Islet precursor cell (in vitro differentiated cells): ENCODE results near the gene RMRP.
"Not testable (repeated sequence)": the region's sequence is repeated elsewhere in the genome, so short reads cannot be mapped to it uniquely, and the experiment has no call there.

ENCODE experiments used
- DNase-seq: peaks from one replicate; pipeline ENCODE4 v3.0.0-alpha.2; 2018

RMRP gene

DNA sequence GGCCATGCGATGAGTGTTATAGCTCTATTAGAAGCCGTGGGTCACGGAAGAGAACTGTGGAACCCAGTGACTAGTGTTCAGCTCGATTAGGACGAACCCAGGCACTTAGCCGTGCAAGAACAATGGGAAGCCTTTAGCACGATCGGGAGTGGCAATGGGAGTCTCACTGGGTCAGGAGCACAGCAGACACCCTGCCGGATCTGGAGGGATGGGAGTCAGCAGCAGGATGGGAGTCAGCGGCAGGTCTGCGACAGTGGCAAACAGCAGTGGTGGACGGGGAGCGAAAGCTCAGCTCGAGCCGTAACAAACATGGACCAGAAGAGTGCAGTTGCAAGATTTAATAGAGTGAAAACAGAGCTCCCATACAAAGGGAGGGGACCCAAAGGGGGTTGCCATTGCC lies 17.4 kb downstream of the RMRP start:
- not testable (repeated sequence) for DNase-seq

DNA sequence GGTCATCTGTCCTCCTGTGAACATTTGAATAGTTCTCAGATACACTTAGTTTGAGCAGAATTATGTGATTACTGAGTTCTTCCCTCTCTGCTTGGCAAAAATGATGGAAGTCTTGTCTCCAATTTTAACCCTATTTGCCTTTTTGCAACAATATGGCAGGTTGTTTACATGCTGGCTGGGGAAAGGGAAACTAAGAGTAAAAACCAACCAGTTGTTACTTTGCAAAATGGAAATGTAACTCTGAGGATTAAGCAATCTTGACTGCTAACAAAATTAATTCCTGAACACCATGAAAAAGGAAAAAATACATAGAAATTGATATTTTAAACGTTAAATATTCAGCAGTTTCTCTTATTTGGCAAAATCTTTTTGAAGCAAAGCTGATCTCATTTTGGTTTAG lies 18.2 kb downstream of the RMRP start:
- no peak for DNase-seq

DNA sequence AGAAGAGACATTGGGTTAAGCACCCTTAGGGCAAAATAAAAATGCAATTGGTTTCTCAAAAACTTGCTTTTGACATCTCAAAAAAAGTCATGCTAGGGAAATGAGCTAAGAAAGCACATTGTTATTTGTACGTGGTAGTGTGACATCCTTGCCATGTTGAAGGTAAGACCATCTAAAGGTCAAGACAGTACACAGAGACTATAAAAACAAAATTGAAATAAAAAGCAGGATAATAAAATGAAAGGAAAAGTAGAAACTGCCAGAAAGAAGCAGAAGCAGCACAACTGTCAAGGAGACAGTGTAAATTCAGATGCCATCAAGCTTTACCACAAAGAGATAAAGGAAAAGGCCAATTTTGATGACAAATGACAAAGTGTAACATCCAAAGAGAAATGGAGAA lies 18.6 kb downstream of the RMRP start:
- DNase-seq, result not testable (repeated sequence)

DNA sequence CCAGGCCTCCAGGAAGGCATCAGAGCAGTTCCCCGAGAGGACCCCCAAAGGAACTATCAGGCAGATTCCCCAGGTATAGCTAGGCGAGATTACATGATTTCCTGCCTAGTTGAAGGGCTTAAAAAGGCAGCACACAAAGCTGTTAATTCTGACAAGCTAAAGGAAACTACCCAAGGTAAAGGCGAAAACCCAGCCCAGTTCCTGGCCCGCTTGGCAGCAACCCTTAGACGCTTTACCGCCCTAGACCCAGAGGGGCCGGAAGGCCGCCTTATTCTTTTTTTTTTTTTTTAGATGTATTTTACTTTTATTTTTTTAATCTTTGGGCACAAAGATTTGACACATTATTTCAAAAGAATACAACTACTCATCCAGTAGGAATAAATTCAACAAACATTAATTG lies 19.1 kb downstream of the RMRP start:
- not testable (repeated sequence) for DNase-seq

DNA sequence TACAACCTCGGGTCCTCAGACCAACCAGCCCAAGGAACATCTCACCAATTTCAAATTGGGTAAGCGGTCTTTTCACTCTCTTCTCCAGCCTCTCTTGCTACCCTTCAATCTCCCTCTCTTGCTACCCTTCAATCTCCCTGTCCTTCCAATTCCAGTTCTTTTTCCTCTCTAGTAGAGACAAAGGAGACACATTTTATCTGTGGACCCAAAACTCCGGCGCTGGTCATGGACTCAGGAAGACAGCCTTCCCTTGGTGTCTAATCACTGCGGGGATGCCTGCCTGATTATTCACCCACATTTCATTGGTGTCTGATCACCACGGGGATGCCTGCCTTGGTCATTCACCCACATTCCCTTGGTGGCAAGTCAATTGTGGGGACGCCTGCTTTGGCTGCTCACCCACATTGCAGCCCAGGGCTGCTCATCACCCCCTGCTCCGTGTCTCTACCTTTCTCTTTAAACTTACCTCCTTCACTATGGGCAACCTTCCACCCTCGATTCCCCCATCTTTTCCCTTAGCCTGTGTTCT lies 20.3 kb downstream of the RMRP start:
- DNase-seq, result not testable (repeated sequence)

DNA sequence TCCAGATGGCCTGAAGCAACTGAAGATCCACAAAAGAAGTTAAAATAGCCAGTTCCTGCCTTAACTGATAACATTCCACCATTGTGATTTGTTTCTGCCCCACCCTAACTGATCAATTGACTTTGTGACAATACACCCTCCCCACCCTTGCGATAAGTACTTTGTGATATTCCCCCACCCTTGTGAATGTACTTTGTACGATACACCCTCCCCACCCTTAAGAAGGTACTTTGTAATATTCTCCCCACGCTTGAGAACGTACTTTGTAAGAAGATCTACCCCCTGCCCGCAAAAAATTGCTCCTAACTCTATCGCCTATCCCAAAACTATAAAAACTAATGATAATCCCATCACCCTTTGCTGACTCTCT lies 21.0 kb downstream of the RMRP start:
- DNase-seq, result not testable (repeated sequence)

DNA sequence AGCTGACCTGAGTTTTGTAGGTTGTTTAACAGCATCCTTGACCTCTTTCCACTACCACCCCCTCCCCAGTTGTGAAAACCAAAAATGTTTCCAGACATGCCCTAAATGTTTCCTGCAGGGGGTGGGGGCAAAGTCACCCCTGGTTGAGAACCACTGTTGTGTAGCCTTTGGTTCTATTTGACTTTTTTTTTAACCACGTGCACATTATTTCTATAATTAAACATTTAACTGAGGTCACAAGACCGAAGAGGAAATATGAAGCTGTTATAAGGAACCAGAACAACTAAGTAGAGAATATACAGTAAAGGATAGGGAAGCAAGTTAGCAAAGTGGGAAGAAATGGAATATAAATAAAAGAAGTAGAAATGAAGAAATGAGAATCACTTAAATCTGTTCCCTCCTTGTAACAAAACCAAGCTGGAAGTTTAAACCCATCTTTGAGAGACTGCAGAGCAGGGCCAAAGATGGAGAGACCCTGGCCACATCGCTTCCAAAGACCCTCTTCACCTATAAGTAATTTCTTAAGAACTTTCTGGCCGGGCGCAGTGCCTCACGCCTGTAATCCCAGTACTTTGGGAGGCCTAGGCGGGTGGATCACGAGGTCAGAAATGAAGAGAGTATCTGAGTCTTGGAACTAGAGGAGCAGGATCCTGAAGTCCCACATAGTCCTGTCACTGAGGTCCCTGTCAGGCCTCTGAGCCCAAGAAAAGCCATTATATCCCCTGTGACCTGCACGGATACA lies 21.5 kb downstream of the RMRP start:
- DNase-seq, result no peak

DNA sequence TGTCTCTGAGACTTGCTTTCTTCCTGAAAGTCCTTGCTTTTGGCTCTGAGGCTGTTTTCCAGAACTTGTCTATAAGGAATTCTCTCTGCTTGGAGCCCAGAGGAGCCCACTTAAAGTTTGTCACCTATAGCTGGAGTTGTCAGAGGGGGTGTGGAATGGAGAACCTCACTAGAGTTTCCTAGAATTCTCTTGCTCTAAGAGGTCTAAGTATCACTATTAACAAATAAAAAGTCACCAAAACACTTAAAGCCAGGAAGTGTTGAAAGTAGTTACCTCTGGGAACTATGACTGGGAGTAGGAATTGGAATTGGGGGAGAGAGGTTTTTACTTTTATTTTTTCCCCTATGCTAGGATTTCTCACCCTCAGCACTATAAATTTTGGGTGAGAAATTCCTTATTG lies 22.1 kb downstream of the RMRP start:
- DNase-seq, result no peak

DNA sequence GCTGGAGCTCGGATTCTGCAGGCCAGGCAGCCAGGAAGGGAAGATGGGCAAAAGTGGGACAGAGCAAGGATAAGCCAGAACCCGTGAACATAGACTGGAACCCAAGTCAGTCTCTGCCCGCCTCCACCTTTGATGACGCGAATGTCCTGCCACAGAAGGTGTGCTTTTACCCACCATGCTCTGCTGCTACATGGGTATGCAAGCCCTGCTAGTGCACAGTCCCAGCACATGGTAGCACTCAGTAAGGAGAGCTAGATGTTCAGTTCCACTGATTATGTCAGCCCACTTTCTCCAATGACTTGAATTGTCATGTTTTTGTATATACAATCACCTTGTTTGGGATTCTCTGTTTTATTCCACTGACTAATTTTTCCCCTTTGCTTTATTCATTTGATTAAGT lies 28.2 kb downstream of the RMRP start:
- no peak for DNase-seq

DNA sequence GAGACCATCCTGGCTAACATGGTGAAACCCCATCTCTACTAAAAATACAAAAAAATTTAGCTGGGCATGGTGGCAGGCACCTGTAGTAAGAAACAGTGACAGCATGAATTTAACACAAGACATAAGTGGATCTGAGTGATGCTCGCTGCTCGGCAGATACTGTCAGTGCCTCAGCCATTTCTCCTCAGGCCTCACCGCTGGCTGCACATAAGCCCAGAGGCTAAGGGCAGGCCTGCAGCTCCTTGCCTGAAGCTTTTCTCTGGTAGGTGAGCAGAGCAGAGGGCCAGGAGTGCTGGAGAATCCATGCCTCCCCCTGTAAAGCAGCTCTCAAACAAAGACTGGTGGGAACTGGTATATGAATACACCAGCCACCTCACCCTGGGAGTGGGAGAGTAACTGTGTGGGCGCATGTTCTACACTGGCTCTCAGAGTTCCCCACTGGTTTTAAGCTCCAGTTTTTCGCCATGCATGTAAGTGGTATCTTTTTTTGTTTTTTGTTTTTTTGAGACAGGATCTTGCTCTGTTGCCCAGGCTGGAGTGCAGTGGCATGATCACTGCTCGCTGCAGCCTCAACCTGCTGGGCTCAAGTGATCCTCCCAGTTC lies 29.3 kb downstream of the RMRP start:
- no peak for DNase-seq

DNA sequence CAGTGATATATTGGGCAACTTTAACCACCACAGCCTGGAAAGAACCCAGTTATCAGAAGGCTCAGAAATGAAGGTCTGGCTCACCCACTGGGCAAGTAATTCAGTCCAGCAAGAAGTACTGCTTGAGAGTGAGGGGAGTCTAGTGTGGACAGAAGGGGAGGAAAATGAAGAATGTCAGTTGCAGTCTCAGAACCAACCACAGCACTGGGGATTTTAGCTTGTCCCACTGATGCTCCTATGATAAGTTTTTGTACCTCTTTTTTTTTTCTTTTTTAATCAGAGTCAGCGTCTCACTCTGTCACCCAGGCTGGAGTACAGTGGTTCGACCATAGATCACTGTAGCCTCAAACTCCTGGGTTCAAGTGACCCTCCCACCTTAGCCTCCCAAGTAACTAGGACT lies 30.2 kb downstream of the RMRP start:
- no peak for DNase-seq

DNA sequence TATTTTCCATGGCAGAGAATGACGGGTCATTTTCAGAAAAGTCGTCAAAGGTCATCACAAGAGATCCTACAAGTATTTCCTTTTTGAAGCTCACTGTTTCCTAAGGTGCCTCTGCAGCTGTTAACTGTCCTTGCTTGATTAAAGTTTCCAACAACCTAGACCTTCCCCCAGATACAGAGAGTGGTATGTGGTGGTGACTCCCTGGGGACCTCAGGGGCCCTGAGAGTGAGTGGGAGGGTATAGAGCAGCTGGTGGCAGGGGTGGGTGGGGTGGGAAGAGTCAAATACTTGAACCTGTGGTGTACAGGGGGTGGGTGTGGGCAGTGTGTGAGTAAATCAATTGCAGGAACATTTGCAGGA lies 38.0 kb downstream of the RMRP start:
- DNase-seq, result no peak

DNA sequence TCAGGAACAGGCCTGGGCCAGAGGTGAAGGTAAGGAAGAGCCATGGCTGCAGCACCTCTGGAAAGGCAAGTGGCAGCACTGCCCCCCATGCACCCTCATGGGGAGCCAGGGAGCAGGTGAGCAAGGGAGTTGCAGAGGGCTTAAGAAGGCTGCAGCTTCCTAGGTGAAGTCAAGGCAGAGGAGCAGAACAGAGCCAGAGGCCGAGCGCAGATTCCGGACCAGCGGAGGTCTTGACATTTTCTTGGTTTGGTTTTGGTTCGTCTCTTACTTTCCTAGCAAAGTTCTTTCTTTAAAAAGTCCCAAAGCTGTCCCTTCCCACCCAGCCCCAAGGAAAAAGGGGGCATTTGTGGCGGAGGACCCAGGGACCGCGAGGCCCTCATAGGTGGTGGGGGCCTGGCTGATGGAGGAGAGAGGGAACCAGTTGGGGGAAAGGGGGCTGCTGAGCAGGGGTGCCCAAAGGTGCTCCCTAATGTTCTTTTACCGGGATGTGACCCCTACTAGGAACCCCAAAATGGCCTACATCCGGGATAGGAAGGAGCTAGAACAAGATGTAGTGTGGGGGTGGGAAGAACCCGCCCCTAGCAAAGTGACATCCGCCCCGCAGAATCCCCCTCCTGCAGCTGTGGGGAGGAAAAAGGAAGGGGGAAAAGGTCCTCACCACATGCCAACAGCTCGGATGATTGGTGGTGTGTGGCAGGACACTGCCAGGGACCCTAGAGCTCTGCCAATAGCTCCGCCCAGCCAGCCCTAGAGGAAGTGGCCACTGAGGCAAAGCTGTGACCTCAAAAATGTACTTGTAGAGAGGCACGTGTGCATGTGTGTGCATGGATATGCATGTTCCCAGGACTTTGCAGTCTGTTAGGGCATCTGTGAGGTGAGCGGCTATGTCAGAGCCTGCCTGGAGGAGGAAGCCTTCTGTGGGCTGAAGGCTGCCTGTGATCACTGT lies 38.7 kb downstream of the RMRP start:
- no peak for DNase-seq

DNA sequence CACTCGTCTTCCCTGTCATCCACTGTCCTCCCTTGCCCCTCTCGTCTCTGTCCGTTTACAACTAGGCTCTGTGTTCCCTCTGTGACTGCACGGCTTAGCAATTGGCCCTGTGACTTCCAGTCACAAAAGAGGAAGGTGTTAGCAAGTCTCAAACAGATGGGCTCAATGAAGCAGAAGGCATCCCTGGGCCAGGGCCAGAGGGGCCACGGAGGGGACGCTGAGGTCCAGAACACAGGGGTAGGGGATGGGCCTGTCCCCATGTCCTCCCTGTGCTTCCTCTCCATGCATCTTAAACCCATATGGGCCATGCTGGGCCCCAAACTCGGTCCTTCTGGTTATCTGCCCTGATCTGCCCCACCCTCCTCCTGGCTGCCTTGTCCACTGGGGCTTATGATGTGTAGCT lies 39.5 kb downstream of the RMRP start, which contains the start of gene CD72:
Gene CD72, minus strand, starts transcription at position 89 of the 403 bp plus-strand sequence. CDS start 110 bp downstream, outside the sequence.
- no peak for DNase-seq

DNA sequence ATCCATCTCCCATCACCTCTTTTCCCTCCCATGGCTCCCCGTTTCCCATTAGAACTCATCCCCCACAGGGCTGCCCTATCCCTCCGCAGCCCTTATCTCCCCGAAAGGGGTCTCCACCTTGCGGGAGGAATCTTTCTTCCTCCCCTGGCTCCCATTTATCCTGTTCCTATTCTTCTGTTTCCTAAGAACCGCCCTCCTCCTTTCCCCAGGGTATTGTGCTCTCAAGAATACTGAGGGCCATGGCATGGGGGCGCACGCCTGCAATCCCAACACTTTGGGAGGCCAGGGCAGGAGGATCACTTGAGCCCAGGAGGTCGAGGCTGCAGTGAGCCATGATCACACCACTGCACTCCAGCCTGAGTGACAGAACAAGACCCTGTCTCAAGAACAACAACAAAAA lies 40.3 kb downstream of the RMRP start:
- DNase-seq, result no peak

DNA sequence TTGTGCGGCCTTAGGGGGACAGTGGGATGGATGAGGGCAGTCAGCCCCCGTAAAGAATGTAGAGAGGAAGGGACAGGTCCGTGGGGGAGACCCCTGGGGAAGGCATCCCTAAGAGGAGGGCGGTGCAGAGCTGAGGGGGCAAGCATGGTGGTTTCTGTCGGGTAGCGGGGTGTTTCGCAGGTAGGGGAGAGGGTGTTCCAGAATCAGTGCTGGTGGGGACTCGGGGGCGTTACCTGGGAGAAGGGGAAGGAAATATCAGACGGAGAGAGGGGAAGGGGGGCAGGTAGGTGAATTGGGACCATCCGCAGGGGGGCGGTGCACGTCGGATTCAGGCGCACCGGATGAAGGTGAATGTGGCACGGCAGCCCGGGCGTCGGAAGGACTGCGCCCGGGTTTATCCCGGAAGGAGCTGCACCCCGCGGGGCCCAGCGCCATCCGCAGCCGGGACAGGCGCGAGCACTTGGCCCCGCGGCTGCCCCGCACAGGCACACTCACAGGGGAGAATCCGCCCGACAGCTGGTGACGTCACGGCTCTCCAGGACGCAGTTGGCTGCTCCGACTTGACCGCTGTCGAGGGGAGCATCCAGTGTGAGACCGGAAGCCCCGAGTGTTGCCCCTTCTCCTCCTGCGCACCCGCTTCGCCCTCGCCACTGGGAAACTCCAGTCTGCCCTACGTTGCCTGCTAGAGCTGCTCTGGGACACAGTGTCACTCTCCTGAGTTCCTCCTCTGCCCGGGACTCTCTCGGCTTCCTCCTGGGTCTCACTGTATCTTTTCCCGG lies 40.9 kb downstream of the RMRP start:
- DNase-seq, result peak; percentile 79

DNA sequence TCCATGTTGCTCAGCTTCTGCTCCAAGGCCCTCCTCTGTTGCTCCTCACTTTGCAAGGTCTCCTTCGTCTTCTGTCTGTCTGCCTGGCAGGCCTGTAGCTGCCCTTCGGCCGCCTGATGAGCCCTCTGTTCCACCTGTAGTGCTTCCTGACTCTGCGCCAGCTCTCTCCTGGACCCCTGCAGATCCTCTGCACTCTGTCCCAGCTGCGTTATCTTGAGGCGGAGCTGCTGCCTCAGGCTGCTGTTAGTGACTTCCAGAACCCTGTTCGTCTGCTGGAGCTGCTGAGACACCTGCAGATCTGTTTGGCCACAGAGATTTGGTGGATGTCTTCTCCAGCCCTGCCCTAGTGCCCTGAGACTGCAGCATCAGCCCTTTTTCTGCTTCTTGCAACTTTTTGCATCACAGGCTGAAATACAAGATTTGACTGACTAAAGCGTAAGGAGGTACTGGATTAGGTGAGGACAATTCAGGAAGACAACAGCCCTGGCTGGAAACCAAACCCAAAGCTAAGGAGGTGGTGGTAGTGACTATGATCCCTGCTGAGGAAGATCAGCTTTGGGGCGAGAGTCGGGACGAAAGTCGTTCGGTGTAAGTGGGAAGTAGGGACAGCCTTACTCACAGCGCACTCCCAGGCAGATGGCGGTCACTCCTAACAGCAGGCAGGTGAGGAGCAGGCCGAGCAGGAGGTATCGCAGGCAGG lies 41.7 kb downstream of the RMRP start:
- DNase-seq, result no peak

DNA sequence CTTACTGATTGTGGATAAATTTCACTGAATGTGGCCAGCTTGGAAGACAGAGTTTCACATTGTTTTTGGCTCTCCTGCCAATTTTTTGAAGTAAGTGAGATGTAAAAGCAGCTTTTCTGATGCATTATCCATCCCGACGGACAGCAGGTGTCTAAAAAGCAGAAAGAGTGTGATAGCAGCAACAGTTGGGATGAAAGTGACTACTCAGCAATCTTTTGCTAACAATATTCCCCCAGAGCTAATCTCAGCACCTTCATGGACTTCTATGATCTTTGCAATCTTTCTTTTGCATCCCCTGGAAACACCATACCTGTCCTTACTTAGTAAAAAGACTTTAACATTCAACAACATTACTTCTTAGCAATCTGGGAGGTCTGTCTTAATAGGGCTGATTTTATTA lies 45.0 kb downstream of the RMRP start:
- DNase-seq, result no peak

DNA sequence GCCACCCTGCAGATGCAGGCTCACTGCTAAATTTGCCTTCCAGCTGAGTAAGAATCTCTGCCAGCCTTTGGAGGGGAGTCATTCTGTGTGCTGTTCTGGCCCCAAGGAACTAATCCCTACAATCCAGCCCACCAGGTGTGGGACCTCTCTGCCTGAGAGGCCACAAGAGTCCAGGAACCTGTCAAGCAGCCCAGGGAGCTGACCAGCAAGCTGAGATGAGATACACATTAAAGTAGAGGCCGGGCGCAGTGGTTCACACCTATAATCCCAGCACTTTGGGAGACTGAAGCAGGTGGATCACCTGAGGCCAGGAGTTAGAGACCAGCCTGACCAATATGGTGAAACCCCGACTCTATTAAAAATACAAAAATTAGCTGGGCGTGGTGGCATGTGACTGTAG lies 45.8 kb downstream of the RMRP start:
- not testable (repeated sequence) for DNase-seq

DNA sequence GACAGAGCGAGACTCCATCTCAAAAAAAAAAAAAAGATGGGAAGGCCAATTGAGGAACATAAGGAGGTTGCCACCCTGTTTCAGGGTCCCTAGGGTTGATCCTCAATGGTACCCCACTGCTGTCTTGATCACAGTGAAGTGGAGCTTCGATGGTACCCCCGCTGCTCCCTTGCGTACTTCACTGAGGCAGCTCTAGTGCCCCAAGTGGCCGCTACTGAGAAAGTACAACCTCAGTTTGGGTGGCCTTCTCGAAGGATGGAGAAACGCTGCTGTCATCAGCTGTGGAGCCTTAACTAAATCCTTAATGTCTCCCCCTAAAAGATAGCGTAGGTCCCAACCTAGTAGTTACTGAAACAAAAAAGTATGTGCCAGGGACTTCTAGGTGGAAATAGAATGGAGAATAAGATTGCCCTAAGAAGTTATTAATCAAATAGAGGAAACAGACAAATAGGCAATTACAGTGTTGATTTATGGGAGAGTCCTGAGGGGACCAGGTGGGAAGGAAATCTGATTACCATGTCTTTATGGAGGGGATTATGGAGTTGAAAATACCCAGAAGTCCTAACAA lies 46.5 kb downstream of the RMRP start:
- DNase-seq, result peak; percentile 69

DNA sequence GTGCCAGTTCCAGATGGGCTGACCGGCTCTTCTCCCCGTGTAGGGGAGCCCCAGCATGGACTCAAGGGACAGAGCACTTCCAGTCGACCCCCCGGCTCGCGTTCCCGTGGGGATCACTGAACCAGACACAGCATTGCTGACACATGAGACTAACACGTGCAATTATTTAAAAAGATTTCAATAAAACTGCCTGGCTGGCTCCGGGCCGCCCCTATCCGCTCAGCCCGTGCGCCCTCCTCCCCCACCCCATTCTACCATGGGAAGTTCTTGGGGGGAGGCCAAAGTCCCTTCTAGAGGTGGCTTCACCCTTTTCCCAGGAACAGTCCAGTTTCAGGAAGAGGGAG lies 48.0 kb downstream of the RMRP start:
- DNase-seq, result no peak
